Measurements from ENCODE around the gene RAVER1. TPM values are rescaled to one million over a fixed set of nuclear protein-coding genes. Genes with fewer than 3 reads are reported as not detected.

RAVER1 gene
- total and polyA plus RNA-seq, 2 of the 13 experiments (the other 11 are each of a cell fraction or from before 2014, with no cell fraction given) = 3.6 to 7.9 TPM

DNA sequence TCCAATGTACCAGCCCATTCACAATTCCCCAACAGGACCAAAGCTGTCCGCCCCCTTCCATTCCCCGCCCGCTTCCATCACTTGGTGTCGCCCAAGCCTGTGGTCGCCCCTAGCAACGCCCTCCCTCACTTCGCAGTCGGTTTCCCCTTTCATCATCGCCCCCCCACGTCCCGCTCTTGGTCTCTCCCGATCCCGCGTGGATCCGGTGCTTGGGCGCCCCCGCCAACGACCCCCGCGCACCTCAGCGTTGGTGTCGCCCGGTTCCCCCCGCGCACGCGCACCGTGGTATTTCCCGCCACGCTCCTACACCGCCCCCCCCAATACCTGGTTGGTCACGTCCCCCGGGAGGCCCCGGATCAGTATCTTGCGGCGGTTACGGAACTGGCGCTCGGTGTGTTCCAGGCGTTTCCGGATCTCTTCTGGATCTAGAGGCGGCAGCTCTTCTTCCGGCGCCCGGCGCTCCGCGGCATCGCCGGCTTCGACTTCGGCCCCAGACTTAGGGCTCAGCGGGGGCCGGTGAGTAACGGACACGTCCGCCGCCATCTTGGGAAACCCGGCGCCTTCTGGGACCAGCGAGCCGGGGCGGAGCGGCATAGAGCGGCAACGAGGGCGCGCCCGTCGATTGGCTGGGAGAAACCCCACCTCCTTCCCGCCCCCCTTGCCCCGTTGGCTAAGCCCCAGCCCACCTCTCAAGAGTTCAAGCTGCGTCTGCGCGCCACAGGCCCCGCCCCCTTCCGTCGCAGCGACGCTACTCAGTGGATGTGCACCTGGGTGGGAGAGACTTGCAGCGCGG lies at the start of gene RAVER1 (continued):
- TF ChIP-seq ZNF280B (CRISPR knock-in tag; IDR thresholded peaks at IDR 0.05; ENCODE audit: borderline replicate concordance) (no peak; the same call in 1 of the 2 replicates), HOXA9 (CRISPR knock-in tag; IDR thresholded peaks at IDR 0.05; ENCODE audit: borderline replicate concordance) (peak; percentile 76; the same call in 1 of the 2 replicates), BRCA1 (CRISPR knock-in tag; IDR thresholded peaks at IDR 0.05) (no peak), ZNF768 (CRISPR knock-in tag; IDR thresholded peaks at IDR 0.05) (peak; percentile 42; the same call in 1 of the 2 replicates), NR2F1 (CRISPR knock-in tag; IDR thresholded peaks at IDR 0.05) (no peak), FOXK2 (IDR thresholded peaks at IDR 0.05) (peak; percentile 94), ZZZ3 (CRISPR knock-in tag; IDR thresholded peaks at IDR 0.05; ENCODE audit: borderline replicate concordance) (no peak), ZBTB7A (CRISPR knock-in tag; IDR thresholded peaks at IDR 0.05) (peak; percentile 27; the same call in 1 of the 2 replicates), SALL1 (CRISPR knock-in tag; IDR thresholded peaks at IDR 0.05) (peak; percentile 71; the same call in 1 of the 2 replicates), SOX6 (IDR thresholded peaks at IDR 0.05) (no peak), SOX6 (CRISPR knock-in tag; IDR thresholded peaks at IDR 0.05) (no peak; the same call in 1 of the 2 replicates), RNF2 (conservative IDR thresholded peaks at IDR 0.05; ENCODE audit: low read depth) (no peak; the same call in 1 of the 2 replicates), ZNF292 (CRISPR knock-in tag; IDR thresholded peaks at IDR 0.05; ENCODE audit: borderline replicate concordance, low read depth) (no peak), KMT2A (CRISPR knock-in tag; IDR thresholded peaks at IDR 0.05) (no peak), GTF3A (CRISPR knock-in tag; conservative IDR thresholded peaks at IDR 0.05) (no peak), MTERF4 (CRISPR knock-in tag; IDR thresholded peaks at IDR 0.05) (no peak), REPIN1 (CRISPR knock-in tag; IDR thresholded peaks at IDR 0.05; ENCODE audit: borderline replicate concordance, low read depth) (no peak), ZNF207 (IDR thresholded peaks at IDR 0.05; ENCODE audit: borderline replicate concordance) (no peak), MED13 (CRISPR knock-in tag; IDR thresholded peaks at IDR 0.05) (no peak), SSRP1 (CRISPR knock-in tag; IDR thresholded peaks at IDR 0.05) (no peak), MED1 (CRISPR knock-in tag; IDR thresholded peaks at IDR 0.05) (0 out of 2 replicates have a peak, but pooled peaks have one; percentile 30), MAFK (conservative IDR thresholded peaks at IDR 0.05 in 1 of 2, IDR thresholded peaks at IDR 0.05 in 1 of 2; ENCODE audit: low read length in 2 of 2) (no peak), DPF2 (CRISPR knock-in tag; IDR thresholded peaks at IDR 0.05; ENCODE audit: borderline replicate concordance, low read depth) (no peak), NPAS2 (CRISPR knock-in tag; IDR thresholded peaks at IDR 0.05; ENCODE audit: borderline replicate concordance) (no peak), ZFP36L1 (CRISPR knock-in tag; IDR thresholded peaks at IDR 0.05) (no peak), ATAD3A (CRISPR knock-in tag; IDR thresholded peaks at IDR 0.05) (no peak)
- TF ChIP-seq, protein P1, sequence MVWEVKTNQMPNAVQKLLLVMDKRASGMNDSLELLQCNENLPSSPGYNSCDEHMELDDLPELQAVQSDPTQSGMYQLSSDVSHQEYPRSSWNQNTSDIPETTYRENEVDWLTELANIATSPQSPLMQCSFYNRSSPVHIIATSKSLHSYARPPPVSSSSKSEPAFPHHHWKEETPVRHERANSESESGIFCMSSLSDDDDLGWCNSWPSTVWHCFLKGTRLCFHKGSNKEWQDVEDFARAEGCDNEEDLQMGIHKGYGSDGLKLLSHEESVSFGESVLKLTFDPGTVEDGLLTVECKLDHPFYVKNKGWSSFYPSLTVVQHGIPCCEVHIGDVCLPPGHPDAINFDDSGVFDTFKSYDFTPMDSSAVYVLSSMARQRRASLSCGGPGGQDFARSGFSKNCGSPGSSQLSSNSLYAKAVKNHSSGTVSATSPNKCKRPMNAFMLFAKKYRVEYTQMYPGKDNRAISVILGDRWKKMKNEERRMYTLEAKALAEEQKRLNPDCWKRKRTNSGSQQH (CRISPR knock-in tag; IDR thresholded peaks at IDR 0.05; ENCODE audit: low read depth) = peak; percentile 74; the same call in 1 of the 2 replicates

Measured in HepG2 (cell line).